ENCODE data around the gene RGS11. TPM values are rescaled to one million over a fixed set of nuclear protein-coding genes. Genes with fewer than 3 reads are reported as not detected.
"Not testable (repeated sequence)": the region's sequence is repeated elsewhere in the genome, so short reads cannot be mapped to it uniquely, and the experiment has no call there.

RGS11 gene
- total RNA-seq, 1 experiment from 2014 or later: not detected

GRCh38 chr16:259814-260253 lies 15.9 kb downstream of the RGS11 start:
- no peak for TF ChIP-seq EZH2 (IDR thresholded peaks at IDR 0.05; ENCODE audit: borderline replicate concordance, low read depth, low read length, poor library complexity, severe bottlenecking)
- TF ChIP-seq CTCF (conservative IDR thresholded peaks at IDR 0.05; ENCODE audit: low read depth, low read length): no peak
- DNase-seq (ENCODE audit: low spot score): no peak
- H3K36me3 ChIP-seq (ENCODE audit: insufficient read depth, low read length, poor library complexity, severe bottlenecking): peaks cover 14% of the 10 kb centered on the region
- no peaks in the 10 kb centered on the region for H3K9me3 ChIP-seq (ENCODE audit: low read depth, low read length, poor library complexity, severe bottlenecking)
- POLR2A ChIA-PET (ENCODE audit: low non-redundant PET): no interaction called here
- H3K4me3 ChIP-seq (ENCODE audit: low read depth, low read length, poor library complexity, severe bottlenecking): no peak overlapping the region
- BruUV-seq (replicated peaks): no TSS peak
- CTCF ChIA-PET: no interaction called here
- no peaks in the 10 kb centered on the region for H3K4me1 ChIP-seq (ENCODE audit: insufficient read depth, low read length, poor library complexity, severe bottlenecking)
- H3K27ac ChIP-seq (ENCODE audit: low read depth, low read length, poor library complexity, severe bottlenecking): no peak overlapping the region
- intact Hi-C loops (cut with micrococcal nuclease; ENCODE audit: unreplicated experiment): no loop called here
- H3K27me3 ChIP-seq (replicated peaks; ENCODE audit: insufficient read depth, low read depth, low read length, poor library complexity): no peaks in the 10 kb centered on the region

- Histone ChIP-seq H3K36me3 (ENCODE audit: insufficient read depth, low read length, poor library complexity, severe bottlenecking) (peaks cover 15% of the 10 kb centered on the region), H3K4me1 (ENCODE audit: insufficient read depth, low read length, poor library complexity, severe bottlenecking) (no peaks in the 10 kb centered on the region), H3K27me3 (replicated peaks; ENCODE audit: insufficient read depth, low read depth, low read length, poor library complexity) (no peaks in the 10 kb centered on the region), H3K4me3 (ENCODE audit: low read depth, low read length, poor library complexity, severe bottlenecking) (no peak overlapping the region), H3K27ac (ENCODE audit: low read depth, low read length, poor library complexity, severe bottlenecking) (no peak overlapping the region), H3K9me3 (ENCODE audit: low read depth, low read length, poor library complexity, severe bottlenecking) (no peaks in the 10 kb centered on the region)
- intact Hi-C loops (cut with micrococcal nuclease; ENCODE audit: unreplicated experiment): no loop called here
- TF ChIP-seq CTCF (conservative IDR thresholded peaks at IDR 0.05; ENCODE audit: low read depth, low read length): no peak
- TF ChIP-seq EZH2 (IDR thresholded peaks at IDR 0.05; ENCODE audit: borderline replicate concordance, low read depth, low read length, poor library complexity, severe bottlenecking): no peak
- ChIA-PET CTCF (no interaction called here), POLR2A (ENCODE audit: low non-redundant PET) (no interaction called here)
- no peak for DNase-seq (ENCODE audit: low spot score)
- no TSS peak for BruUV-seq (replicated peaks)
These were observed 16.5 kb downstream of the RGS11 start for GRCh38 chr16:259226-259625.

- DNase-seq (ENCODE audit: low spot score); H3K4me1 ChIP-seq (ENCODE audit: insufficient read depth, low read length, poor library complexity, severe bottlenecking); H3K9me3 ChIP-seq (ENCODE audit: low read depth, low read length, poor library complexity, severe bottlenecking); H3K4me3 ChIP-seq (ENCODE audit: low read depth, low read length, poor library complexity, severe bottlenecking); intact Hi-C loops (cut with micrococcal nuclease; ENCODE audit: unreplicated experiment); CTCF ChIA-PET; POLR2A ChIA-PET (ENCODE audit: low non-redundant PET); H3K27ac ChIP-seq (ENCODE audit: low read depth, low read length, poor library complexity, severe bottlenecking); H3K27me3 ChIP-seq (replicated peaks; ENCODE audit: insufficient read depth, low read depth, low read length, poor library complexity); BruUV-seq (replicated peaks): not testable (repeated sequence)
- peaks cover 12% of the 10 kb centered on the region for H3K36me3 ChIP-seq (ENCODE audit: insufficient read depth, low read length, poor library complexity, severe bottlenecking)
These were observed 17.7 kb downstream of the RGS11 start for GRCh38 chr16:258091-258490.

GRCh38 chr16:255183-255582 lies 20.6 kb downstream of the RGS11 start:
- Histone ChIP-seq H3K4me3 (ENCODE audit: low read depth, low read length, poor library complexity, severe bottlenecking) (no peak overlapping the region), H3K27ac (ENCODE audit: low read depth, low read length, poor library complexity, severe bottlenecking) (no peak overlapping the region), H3K27me3 (replicated peaks; ENCODE audit: insufficient read depth, low read depth, low read length, poor library complexity) (no peaks in the 10 kb centered on the region), H3K9me3 (ENCODE audit: low read depth, low read length, poor library complexity, severe bottlenecking) (no peaks in the 10 kb centered on the region), H3K36me3 (ENCODE audit: insufficient read depth, low read length, poor library complexity, severe bottlenecking) (peaks cover 9% of the 10 kb centered on the region), H3K4me1 (ENCODE audit: insufficient read depth, low read length, poor library complexity, severe bottlenecking) (no peaks in the 10 kb centered on the region)
- no TSS peak for BruUV-seq (replicated peaks)
- intact Hi-C loops (cut with micrococcal nuclease; ENCODE audit: unreplicated experiment): no loop called here
- ChIA-PET CTCF (no interaction called here), POLR2A (ENCODE audit: low non-redundant PET) (no interaction called here)
- no peak for DNase-seq (ENCODE audit: low spot score)
- TF ChIP-seq EZH2 (IDR thresholded peaks at IDR 0.05; ENCODE audit: borderline replicate concordance, low read depth, low read length, poor library complexity, severe bottlenecking) (no peak), CTCF (conservative IDR thresholded peaks at IDR 0.05; ENCODE audit: low read depth, low read length) (no peak)
